ENCODE results near the gene SORL1.

DNA sequence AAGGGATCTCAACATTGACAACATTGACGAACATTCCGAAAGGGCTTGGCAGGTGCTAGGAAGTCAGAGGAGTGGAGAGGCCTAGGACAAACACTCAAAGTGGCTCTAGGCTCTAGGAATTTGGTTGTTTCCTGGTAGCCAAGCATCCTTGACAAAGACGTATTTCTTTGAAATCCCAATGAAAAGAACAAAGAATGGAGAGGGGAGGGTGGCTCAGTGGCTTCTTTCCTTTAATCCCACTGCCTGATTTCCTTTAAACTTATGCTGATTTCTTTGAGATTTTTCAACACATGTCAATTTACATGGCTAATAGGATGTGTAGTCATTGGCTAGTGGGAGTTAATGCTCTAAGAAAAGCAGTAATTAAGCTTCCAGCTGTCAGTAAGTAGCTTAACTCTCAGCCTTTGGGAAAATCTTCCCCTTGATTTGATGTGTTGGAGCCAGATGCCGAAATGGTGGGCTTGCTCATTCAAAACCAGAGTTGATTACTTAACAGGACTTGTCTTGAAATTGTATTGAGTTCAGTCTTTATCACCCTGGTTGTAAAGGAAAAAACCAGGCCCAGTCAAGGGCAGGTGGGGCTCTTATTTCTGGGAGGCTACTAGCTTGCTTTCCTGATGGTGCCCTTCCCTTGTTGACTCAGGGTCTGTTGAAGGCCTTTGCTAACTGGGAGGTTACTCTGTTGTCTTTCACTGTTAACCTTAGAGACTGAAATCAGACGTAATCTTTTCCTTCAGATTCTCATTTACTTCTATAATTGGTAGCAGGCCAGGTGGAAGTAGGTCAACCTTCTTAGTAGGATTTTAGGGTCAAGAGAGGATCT is 45.3 kb downstream of the SORL1 start:
- no peak for TF ChIP-seq EZH2 (IDR thresholded peaks at IDR 0.05; ENCODE audit: borderline replicate concordance, low read depth, low read length, severe bottlenecking)
- TF ChIP-seq, protein P1, sequence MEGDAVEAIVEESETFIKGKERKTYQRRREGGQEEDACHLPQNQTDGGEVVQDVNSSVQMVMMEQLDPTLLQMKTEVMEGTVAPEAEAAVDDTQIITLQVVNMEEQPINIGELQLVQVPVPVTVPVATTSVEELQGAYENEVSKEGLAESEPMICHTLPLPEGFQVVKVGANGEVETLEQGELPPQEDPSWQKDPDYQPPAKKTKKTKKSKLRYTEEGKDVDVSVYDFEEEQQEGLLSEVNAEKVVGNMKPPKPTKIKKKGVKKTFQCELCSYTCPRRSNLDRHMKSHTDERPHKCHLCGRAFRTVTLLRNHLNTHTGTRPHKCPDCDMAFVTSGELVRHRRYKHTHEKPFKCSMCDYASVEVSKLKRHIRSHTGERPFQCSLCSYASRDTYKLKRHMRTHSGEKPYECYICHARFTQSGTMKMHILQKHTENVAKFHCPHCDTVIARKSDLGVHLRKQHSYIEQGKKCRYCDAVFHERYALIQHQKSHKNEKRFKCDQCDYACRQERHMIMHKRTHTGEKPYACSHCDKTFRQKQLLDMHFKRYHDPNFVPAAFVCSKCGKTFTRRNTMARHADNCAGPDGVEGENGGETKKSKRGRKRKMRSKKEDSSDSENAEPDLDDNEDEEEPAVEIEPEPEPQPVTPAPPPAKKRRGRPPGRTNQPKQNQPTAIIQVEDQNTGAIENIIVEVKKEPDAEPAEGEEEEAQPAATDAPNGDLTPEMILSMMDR (IDR thresholded peaks at IDR 0.05; ENCODE audit: borderline replicate concordance, extremely low read depth, low read length, poor library complexity, severe bottlenecking): no peak
